Endodermal cell (in vitro differentiated cells): ENCODE results near the gene CNTN4. TPM values are rescaled to one million over a fixed set of nuclear protein-coding genes. Genes with fewer than 3 reads are reported as not detected.

Experiments used
- DNase-seq: peaks from one replicate; pipeline ENCODE4 v3.0.0-alpha.2; 2017
- H3K27ac ChIP-seq: 2 replicates; pipeline ENCODE4 v1.5.1; 2013; ENCODE audit warnings: mild to moderate bottlenecking, low read depth, low read length, moderate library complexity
- H3K27me3 ChIP-seq: 2 replicates; pipeline ENCODE4 v1.6.1; 2013; ENCODE audit warnings: mild to moderate bottlenecking, low read length, moderate library complexity; ENCODE audit not compliant: insufficient read depth, control insufficient read depth, poor library complexity, severe bottlenecking
- H3K36me3 ChIP-seq: 2 replicates; pipeline ENCODE4 v1.7.0; 2013; ENCODE audit warnings: mild to moderate bottlenecking, low read length, moderate library complexity; ENCODE audit not compliant: control insufficient read depth, insufficient read depth
- H3K4me1 ChIP-seq: one replicate; pipeline ENCODE4 v1.7.0; 2013; ENCODE audit warnings: low read length; ENCODE audit not compliant: control insufficient read depth, insufficient read depth
- H3K4me3 ChIP-seq: 2 replicates; pipeline ENCODE4 v1.5.1; 2013; ENCODE audit warnings: mild to moderate bottlenecking, low read length, moderate library complexity
- H3K9ac ChIP-seq: 2 replicates; pipeline ENCODE4 v1.6.1; 2013; ENCODE audit warnings: mild to moderate bottlenecking, low read length, moderate library complexity; ENCODE audit not compliant: poor library complexity, severe bottlenecking; ENCODE audit errors: extremely low read depth
- H3K9me3 ChIP-seq: 2 replicates; pipeline ENCODE4 v1.6.1; 2013; ENCODE audit warnings: mild to moderate bottlenecking, low read length, moderate library complexity; ENCODE audit not compliant: control insufficient read depth
- H3K27ac Mint-ChIP-seq: 2 replicates; pipeline ENCODE4 v1.8.0; 2020; ENCODE audit warnings: mixed read lengths
- H3K27me3 Mint-ChIP-seq: 2 replicates; pipeline ENCODE4 v1.8.0; 2021; ENCODE audit warnings: mild to moderate bottlenecking, mixed read lengths; ENCODE audit not compliant: insufficient read depth
- H3K36me3 Mint-ChIP-seq: 2 replicates; pipeline ENCODE4 v1.8.0; 2020; ENCODE audit warnings: low read depth, mixed read lengths
- H3K4me1 Mint-ChIP-seq: 2 replicates; pipeline ENCODE4 v1.8.0; 2020; ENCODE audit warnings: mixed read lengths
- H3K4me3 Mint-ChIP-seq: 2 replicates; pipeline ENCODE4 v1.8.0; 2020; ENCODE audit warnings: mild to moderate bottlenecking, moderate library complexity, mixed read lengths
- H3K9me3 Mint-ChIP-seq: 2 replicates; pipeline ENCODE4 v1.8.0; 2020; ENCODE audit warnings: mild to moderate bottlenecking, mixed read lengths
- CTCF ChIP-seq: fragments of 200-600 bp; sonication (generic); conservative IDR thresholded peaks from 2 replicates; pipeline ENCODE4 v1.5.0; 2021; ENCODE audit warnings: antibody characterized with exemption, mild to moderate bottlenecking
- WGBS, 2 experiments: methylation state at CpG; one replicate each; pipeline versions ENCODE4 v1.1.5 to v1.1.7; 2013; ENCODE audit warnings: missing lambda C conversion rate in 2 of 2, mixed read lengths in 1 of 2; ENCODE audit not compliant: insufficient coverage in 1 of 2, insufficient read length in 1 of 2; 5-methylcytosine and 5-hydroxymethylcytosine counted together
- total RNA-seq, 2 donors: library from RNA; stranded (reverse); fragmentation: NEBNext Ultra II Directional in 1 of 2; extraction: Animal tissue kit (Norgen Biotek cat#: 25700) in 1 of 2; gene quantifications; 2 replicates in 1 of 2; 3 replicates in 1 of 2; pipeline ENCODE4 v1.2.1, GENCODE V29; 2021

CNTN4 gene
- total RNA-seq, 2 donors from 2014 or later, result 10.8 to 11.1 TPM

- Mint-ChIP-seq H3K4me3 (no peak overlapping the region), H3K27me3 (peaks cover 55% of the 10 kb centered on the region), H3K36me3 (no peaks in the 10 kb centered on the region), H3K27ac (no peak overlapping the region), H3K4me1 (peaks cover 35% of the 10 kb centered on the region), H3K9me3 (peaks cover 9% of the 10 kb centered on the region)
- no peak overlapping the region for H3K27ac ChIP-seq
- 34 to 39% methylated on average over 6 of the region's 7 CpGs for WGBS, 2 experiments
- no peaks in the 10 kb centered on the region for H3K36me3 ChIP-seq
- H3K4me3 ChIP-seq, result peak overlapping the region; percentile 35
- H3K9me3 ChIP-seq, result peaks cover 31% of the 10 kb centered on the region
- H3K4me1 ChIP-seq, result no peaks in the 10 kb centered on the region
- TF ChIP-seq CTCF, result peak; percentile 17
- no peak overlapping the region for H3K9ac ChIP-seq
- peaks cover 46% of the 10 kb centered on the region for H3K27me3 ChIP-seq
- peak; percentile 46 for DNase-seq
These were observed 2.5 kb upstream of the CNTN4 start for GRCh38 chr3:2096216-2096615.

GRCh38 chr3:2097641-2098191 lies 950 bp upstream of the CNTN4 start:
- H3K36me3 ChIP-seq, result no peaks in the 10 kb centered on the region
- peaks cover 68% of the 10 kb centered on the region for H3K27me3 Mint-ChIP-seq
- H3K27me3 ChIP-seq, result peaks cover 57% of the 10 kb centered on the region
- H3K36me3 Mint-ChIP-seq, result no peaks in the 10 kb centered on the region
- DNase-seq, result no peak
- no peak overlapping the region for H3K27ac Mint-ChIP-seq
- TF ChIP-seq CTCF, result no peak
- H3K9me3 Mint-ChIP-seq, result peaks cover 9% of the 10 kb centered on the region
- H3K4me3 Mint-ChIP-seq, result peak overlapping the region; percentile 62
- H3K4me3 ChIP-seq, result peak overlapping the region; percentile 77
- no peaks in the 10 kb centered on the region for H3K4me1 ChIP-seq
- peaks cover 35% of the 10 kb centered on the region for H3K4me1 Mint-ChIP-seq
- 38 to 44% methylated on average over 8 to 18 of the region's 18 CpGs for WGBS, 2 experiments
- no peak overlapping the region for H3K9ac ChIP-seq
- peaks cover 37% of the 10 kb centered on the region for H3K9me3 ChIP-seq
- no peak overlapping the region for H3K27ac ChIP-seq

GRCh38 chr3:2099028-2099671 lies 484 bp downstream of the CNTN4 start:
- no peak overlapping the region for H3K27ac Mint-ChIP-seq
- H3K9ac ChIP-seq, result no peak overlapping the region
- no peak overlapping the region for H3K27ac ChIP-seq
- peaks cover 74% of the 10 kb centered on the region for H3K27me3 Mint-ChIP-seq
- DNase-seq, result peak; percentile 84
- H3K4me3 ChIP-seq, result peak overlapping the region; percentile 77
- H3K9me3 ChIP-seq, result peaks cover 31% of the 10 kb centered on the region
- peaks cover 34% of the 10 kb centered on the region for H3K4me1 Mint-ChIP-seq
- no peak for TF ChIP-seq CTCF
- H3K4me1 ChIP-seq, result no peaks in the 10 kb centered on the region
- H3K4me3 Mint-ChIP-seq, result peak overlapping the region; percentile 62
- H3K27me3 ChIP-seq, result peaks cover 57% of the 10 kb centered on the region
- 26 to 31% methylated on average over 35 to 58 of the region's 58 CpGs for WGBS, 2 experiments
- no peaks in the 10 kb centered on the region for H3K36me3 Mint-ChIP-seq
- no peaks in the 10 kb centered on the region for H3K9me3 Mint-ChIP-seq
- H3K36me3 ChIP-seq, result no peaks in the 10 kb centered on the region
